GM12891 (cell line): ENCODE measurements around the gene R3HDM2.

Source experiments
- PAX5 ChIP-seq: IDR thresholded peaks from 2 replicates; pipeline ENCODE4 v1.6.1; 2011; ENCODE audit warnings: low read length, moderate library complexity, mild to moderate bottlenecking; ENCODE audit not compliant: insufficient read depth, severe bottlenecking
- POLR2A ChIP-seq: IDR thresholded peaks from 2 replicates; pipeline ENCODE4 v1.6.1; 2011; ENCODE audit warnings: low read depth, low read length, control low read depth
- POLR2AphosphoS5 ChIP-seq: IDR thresholded peaks from 2 replicates; pipeline ENCODE4 v1.6.1; 2011; ENCODE audit warnings: low read depth, low read length, control low read depth
- TAF1 ChIP-seq: IDR thresholded peaks from 2 replicates; pipeline ENCODE4 v1.6.1; 2011; ENCODE audit warnings: low read depth, low read length, control low read depth

- TF ChIP-seq POLR2A (no peak), POLR2AphosphoS5 (no peak), TAF1 (no peak), PAX5 (no peak)
Observed at GRCh38 chr12:57462251-57462911, 31.5 kb upstream of the R3HDM2 start.
